Astrocyte (in vitro differentiated cells and primary cell): ENCODE measurements around the gene SIRT3. TPM values are rescaled to one million over a fixed set of nuclear protein-coding genes. Genes with fewer than 3 reads are reported as not detected.

ENCODE experiments used
- DNase-seq: peaks from one replicate; pipeline ENCODE4 v3.0.0-alpha.2; 2010; ENCODE audit warnings: low read depth
- FAIRE-seq: peaks from 2 replicates; lab custom pipeline; 2011; peaks lifted over from hg19 to GRCh38; lab: Jason Lieb, UNC
- H2AFZ ChIP-seq: 2 replicates; pipeline ENCODE4 v1.6.0; 2012; ENCODE audit warnings: low read depth, low read length, inconsistent platforms
- H3K27ac ChIP-seq: 2 replicates; pipeline ENCODE4 v1.5.1; 2011; ENCODE audit warnings: low read depth, low read length, inconsistent platforms
- H3K27me3 ChIP-seq: 2 replicates; pipeline ENCODE4 v1.6.0; 2011; ENCODE audit warnings: low read length, inconsistent platforms; ENCODE audit not compliant: insufficient read depth
- H3K36me3 ChIP-seq: 2 replicates; pipeline ENCODE4 v1.5.1; 2011; ENCODE audit warnings: low read length, inconsistent platforms; ENCODE audit not compliant: insufficient read depth
- H3K4me1 ChIP-seq: 2 replicates; pipeline ENCODE4 v1.5.1; 2011; ENCODE audit warnings: low read length, inconsistent platforms; ENCODE audit not compliant: insufficient read depth
- H3K4me2 ChIP-seq: 2 replicates; pipeline ENCODE4 v1.6.0; 2012; ENCODE audit warnings: low read length, inconsistent platforms
- H3K4me3 ChIP-seq: 2 replicates; pipeline ENCODE4 v1.5.1; 2011; ENCODE audit warnings: low read depth, mild to moderate bottlenecking, low read length, inconsistent platforms; ENCODE audit not compliant: insufficient read depth
- H3K79me2 ChIP-seq: 2 replicates; pipeline ENCODE4 v1.6.0; 2012; ENCODE audit warnings: mild to moderate bottlenecking, low read length, inconsistent platforms; ENCODE audit not compliant: insufficient read depth
- H3K9ac ChIP-seq: 2 replicates; pipeline ENCODE4 v1.6.0; 2012; ENCODE audit warnings: mild to moderate bottlenecking, low read length, inconsistent platforms
- H3K9me3 ChIP-seq: 2 replicates; pipeline ENCODE4 v1.5.1; 2012; ENCODE audit warnings: low read depth, mild to moderate bottlenecking, low read length, inconsistent platforms; ENCODE audit not compliant: insufficient read depth
- H4K20me1 ChIP-seq: 2 replicates; pipeline ENCODE4 v1.6.0; 2012; ENCODE audit warnings: low read length, inconsistent platforms; ENCODE audit not compliant: insufficient read depth
- H3K27ac Mint-ChIP-seq: one replicate; pipeline ENCODE4 v1.8.0; 2021; ENCODE audit warnings: mild to moderate bottlenecking, mixed read lengths; ENCODE audit not compliant: unreplicated experiment
- H3K27me3 Mint-ChIP-seq: one replicate; pipeline ENCODE4 v1.8.0; 2021; ENCODE audit warnings: low read depth, mixed read lengths; ENCODE audit not compliant: unreplicated experiment
- H3K36me3 Mint-ChIP-seq: one replicate; pipeline ENCODE4 v1.8.0; 2021; ENCODE audit warnings: low read depth, mixed read lengths; ENCODE audit not compliant: unreplicated experiment
- H3K4me1 Mint-ChIP-seq: one replicate; pipeline ENCODE4 v1.8.0; 2021; ENCODE audit warnings: low read depth, mixed read lengths; ENCODE audit not compliant: unreplicated experiment
- H3K4me3 Mint-ChIP-seq: one replicate; pipeline ENCODE4 v1.8.0; 2021; ENCODE audit warnings: mild to moderate bottlenecking, moderate library complexity, mixed read lengths; ENCODE audit not compliant: unreplicated experiment
- H3K9me3 Mint-ChIP-seq: one replicate; pipeline ENCODE4 v1.8.0; 2021; ENCODE audit warnings: mild to moderate bottlenecking, mixed read lengths; ENCODE audit not compliant: unreplicated experiment
- EZH2 ChIP-seq: IDR thresholded peaks from 2 replicates; pipeline ENCODE4 v1.6.1; 2012; ENCODE audit warnings: mild to moderate bottlenecking, low read length, inconsistent platforms; ENCODE audit not compliant: insufficient read depth
- total RNA-seq: library from RNA; stranded (reverse); gene quantifications from 2 replicates; pipeline ENCODE4 v1.2.1, GENCODE V29; 2021
- TF ChIP-seq, protein P1 (sequence below): IDR thresholded peaks from 2 replicates; pipeline ENCODE4 v1.5.1; 2011; ENCODE audit warnings: low read depth, mild to moderate bottlenecking, inconsistent platforms, low read length, moderate library complexity; ENCODE audit not compliant: insufficient read depth

Gene SIRT3
- total RNA-seq, 1 donor from 2014 or later: 10.9 TPM

DNA sequence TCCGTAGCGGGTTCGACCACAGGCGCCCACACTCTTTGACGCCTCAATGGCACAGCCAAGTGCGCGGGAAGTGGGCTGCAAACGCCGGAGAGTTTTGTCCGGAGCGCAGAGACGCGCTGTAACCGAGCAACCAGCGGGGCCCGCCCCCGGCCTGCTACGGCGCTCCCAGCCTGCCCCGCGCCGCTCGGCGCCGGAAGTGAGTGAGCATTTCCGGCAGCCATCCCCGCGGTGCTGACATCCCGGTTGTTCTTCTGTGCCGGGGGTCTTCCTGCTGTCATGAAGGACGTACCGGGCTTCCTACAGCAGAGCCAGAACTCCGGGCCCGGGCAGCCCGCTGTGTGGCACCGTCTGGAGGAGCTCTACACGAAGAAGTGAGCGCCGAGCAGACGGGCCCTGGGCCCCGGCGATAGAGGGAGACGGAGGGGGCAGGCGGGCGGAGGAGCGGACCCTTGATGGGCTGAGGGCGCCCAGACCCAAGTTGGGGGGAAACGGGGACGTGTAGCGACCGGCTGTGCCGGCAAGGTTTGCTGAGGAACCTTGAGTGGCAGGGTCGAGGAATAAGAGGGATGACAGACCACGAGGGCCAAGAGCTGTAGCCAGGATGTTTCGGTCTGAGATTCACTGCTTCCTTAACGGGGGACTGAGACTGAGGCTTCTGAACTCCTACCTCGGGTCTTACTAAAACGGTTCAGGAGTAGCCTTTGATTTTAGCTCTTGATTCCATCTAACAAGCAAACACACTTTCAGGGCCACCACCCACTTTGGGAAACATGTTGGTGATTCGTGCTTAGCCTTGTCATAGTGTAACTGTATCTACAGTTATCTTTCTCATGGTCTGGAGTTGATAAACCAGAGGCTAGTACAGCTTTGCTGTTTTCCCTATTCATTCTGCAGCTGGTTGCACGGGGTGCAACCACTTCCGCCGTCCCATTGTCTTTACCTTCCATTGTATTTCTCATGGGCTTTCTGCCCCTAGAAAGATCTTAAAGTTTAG lies 929 bp upstream of the SIRT3 start, which contains the start of gene PSMD13:
Gene PSMD13 (plus strand): TSS at position 203 of the 994 bp plus-strand sequence. CDS start 74 bp downstream, at position 277.
- peak within 1 kb of the TSS; percentile 95 for H3K4me3 ChIP-seq
- Mint-ChIP-seq H3K27me3 (no peaks in the 10 kb centered on the region), H3K4me3 (peak within 1 kb of the TSS; percentile 95), H3K36me3 (peaks cover 7% of the 10 kb centered on the region), H3K27ac (peak within 1 kb of the TSS; percentile 97), H3K9me3 (no peaks in the 10 kb centered on the region), H3K4me1 (peaks cover 11% of the 10 kb centered on the region)
- no peaks in the 10 kb centered on the region for H3K9me3 ChIP-seq
- H3K4me2 ChIP-seq: peak within 1 kb of the TSS; percentile 96
- H3K79me2 ChIP-seq: peaks cover 57% of the 10 kb centered on the region
- peaks cover 40% of the 10 kb centered on the region for H4K20me1 ChIP-seq
- peak within 1 kb of the TSS; percentile 86 for H2AFZ ChIP-seq
- no peaks in the 10 kb centered on the region for H3K27me3 ChIP-seq
- H3K36me3 ChIP-seq: peaks cover 5% of the 10 kb centered on the region
- no peak for TF ChIP-seq EZH2
- TF ChIP-seq, protein P1, sequence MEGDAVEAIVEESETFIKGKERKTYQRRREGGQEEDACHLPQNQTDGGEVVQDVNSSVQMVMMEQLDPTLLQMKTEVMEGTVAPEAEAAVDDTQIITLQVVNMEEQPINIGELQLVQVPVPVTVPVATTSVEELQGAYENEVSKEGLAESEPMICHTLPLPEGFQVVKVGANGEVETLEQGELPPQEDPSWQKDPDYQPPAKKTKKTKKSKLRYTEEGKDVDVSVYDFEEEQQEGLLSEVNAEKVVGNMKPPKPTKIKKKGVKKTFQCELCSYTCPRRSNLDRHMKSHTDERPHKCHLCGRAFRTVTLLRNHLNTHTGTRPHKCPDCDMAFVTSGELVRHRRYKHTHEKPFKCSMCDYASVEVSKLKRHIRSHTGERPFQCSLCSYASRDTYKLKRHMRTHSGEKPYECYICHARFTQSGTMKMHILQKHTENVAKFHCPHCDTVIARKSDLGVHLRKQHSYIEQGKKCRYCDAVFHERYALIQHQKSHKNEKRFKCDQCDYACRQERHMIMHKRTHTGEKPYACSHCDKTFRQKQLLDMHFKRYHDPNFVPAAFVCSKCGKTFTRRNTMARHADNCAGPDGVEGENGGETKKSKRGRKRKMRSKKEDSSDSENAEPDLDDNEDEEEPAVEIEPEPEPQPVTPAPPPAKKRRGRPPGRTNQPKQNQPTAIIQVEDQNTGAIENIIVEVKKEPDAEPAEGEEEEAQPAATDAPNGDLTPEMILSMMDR: no peak
- H3K4me1 ChIP-seq: peaks cover 3% of the 10 kb centered on the region
- FAIRE-seq (no peak), DNase-seq (peak; percentile 70)
- H3K27ac ChIP-seq: peak within 1 kb of the TSS; percentile 84
- H3K9ac ChIP-seq: peak within 1 kb of the TSS; percentile 97

DNA sequence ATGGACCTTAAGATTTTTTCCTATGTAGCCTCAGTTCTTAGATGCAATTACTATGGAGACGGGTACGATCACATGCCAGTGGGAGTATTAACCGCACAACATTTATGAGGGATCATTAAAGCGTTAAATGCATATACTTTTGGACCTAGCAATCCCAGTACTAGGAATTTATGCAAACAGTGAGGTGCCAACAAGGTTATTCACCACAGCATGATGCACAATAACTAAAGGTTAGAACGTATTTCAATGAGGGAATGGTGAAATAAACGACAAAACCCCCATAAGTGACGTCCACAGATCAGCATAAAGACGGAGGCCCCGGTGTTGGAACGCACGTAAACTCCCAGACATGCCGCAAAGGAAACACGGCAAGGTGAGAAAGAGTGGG lies 539 bp downstream of the SIRT3 start:
- no peaks in the 10 kb centered on the region for H3K9me3 Mint-ChIP-seq
- H3K27ac ChIP-seq: peak overlapping the region; percentile 57
- H4K20me1 ChIP-seq: peaks cover 28% of the 10 kb centered on the region
- peak overlapping the region; percentile 81 for H3K4me3 ChIP-seq
- no peak for FAIRE-seq
- peak overlapping the region; percentile 86 for H2AFZ ChIP-seq
- peak overlapping the region; percentile 91 for H3K4me3 Mint-ChIP-seq
- peaks cover 46% of the 10 kb centered on the region for H3K79me2 ChIP-seq
- peak overlapping the region; percentile 80 for H3K9ac ChIP-seq
- H3K4me1 Mint-ChIP-seq: peaks cover 11% of the 10 kb centered on the region
- no peaks in the 10 kb centered on the region for H3K27me3 ChIP-seq
- H3K27me3 Mint-ChIP-seq: no peaks in the 10 kb centered on the region
- H3K36me3 Mint-ChIP-seq: peaks cover 7% of the 10 kb centered on the region
- H3K27ac Mint-ChIP-seq: peak overlapping the region; percentile 38
- no peak for TF ChIP-seq EZH2
- TF ChIP-seq, protein P1: no peak
- no peaks in the 10 kb centered on the region for H3K36me3 ChIP-seq
- peak overlapping the region; percentile 90 for H3K4me2 ChIP-seq
- H3K4me1 ChIP-seq: peaks cover 3% of the 10 kb centered on the region
- H3K9me3 ChIP-seq: no peaks in the 10 kb centered on the region
- DNase-seq: no peak
